GM10847 (cell line): ENCODE data around the gene KRT40.

Experiments used
- POLR2A ChIP-seq: IDR thresholded peaks from 2 replicates; pipeline ENCODE4 v1.6.1; 2011; ENCODE audit not compliant: insufficient read length; ENCODE audit errors: extremely low read depth

KRT40 gene

DNA sequence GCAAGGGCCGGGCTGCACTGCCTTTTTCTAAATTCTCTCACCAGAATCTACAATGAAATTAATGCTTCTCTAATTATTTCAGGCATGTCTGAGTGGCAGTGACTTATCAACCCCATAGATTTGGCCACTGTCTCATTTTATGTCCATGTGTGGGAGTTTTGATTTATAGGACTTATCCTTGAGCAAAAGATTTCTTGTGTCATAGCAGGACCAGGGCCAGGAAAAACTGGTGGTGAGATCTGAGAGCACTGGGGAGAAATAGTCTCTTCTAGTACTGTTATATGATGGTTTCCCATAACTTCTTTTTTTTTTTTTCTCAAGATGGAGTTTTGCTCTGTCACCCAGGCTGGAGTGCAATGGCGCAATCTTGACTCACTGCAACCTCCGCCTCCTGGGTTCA lies 45.1 kb downstream of the KRT40 start:
- TF ChIP-seq POLR2A: no peak

DNA sequence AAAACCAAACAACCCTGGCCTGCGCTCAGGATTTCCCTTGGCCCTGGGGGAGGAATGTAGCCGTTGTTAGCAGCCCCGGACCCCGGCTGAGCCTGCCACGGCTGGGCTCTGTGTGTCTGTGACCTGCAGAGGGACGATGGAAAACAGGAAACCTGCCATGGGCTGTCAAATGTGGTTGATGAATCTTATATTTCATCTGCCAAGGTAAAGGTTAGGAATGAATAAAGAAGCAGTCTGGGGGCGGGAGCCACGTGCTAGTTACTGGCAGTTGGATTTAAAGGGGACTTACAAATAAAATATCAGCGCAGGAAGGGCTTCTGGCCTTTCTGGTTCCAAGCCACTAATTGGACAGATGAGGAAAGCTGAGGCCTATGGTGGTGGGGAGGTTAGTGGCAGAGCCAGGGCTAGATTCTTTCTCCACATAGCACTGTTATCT lies 46.7 kb downstream of the KRT40 start, which contains the start of gene KRT23:
Gene KRT23 (minus strand): TSS at position 263 of the 436 bp plus-strand sequence. CDS start 1,043 bp downstream, outside the sequence.
- no peak for TF ChIP-seq POLR2A

DNA sequence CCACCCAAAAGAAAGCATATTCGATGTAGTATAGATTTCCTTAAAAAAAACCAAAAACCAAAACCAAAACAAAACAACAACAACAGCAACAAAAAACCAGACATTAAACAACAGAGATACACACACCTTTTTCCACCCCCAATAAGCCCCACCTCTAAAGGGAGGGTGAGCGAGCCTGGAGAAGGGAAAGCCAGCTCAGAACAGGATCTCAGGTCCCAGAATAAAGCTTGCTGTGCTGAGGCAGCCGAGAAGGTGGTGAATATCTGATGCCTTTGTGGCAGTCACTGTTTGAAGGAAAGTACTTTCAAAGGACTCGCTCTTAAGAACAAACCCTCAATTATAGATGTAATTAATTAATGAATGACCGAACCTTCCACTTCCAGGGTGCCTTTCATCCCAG lies 47.1 kb downstream of the KRT40 start:
- TF ChIP-seq POLR2A: no peak

GRCh38 chr17:40936437-40936971 lies 47.6 kb downstream of the KRT40 start:
- no peak for TF ChIP-seq POLR2A

DNA sequence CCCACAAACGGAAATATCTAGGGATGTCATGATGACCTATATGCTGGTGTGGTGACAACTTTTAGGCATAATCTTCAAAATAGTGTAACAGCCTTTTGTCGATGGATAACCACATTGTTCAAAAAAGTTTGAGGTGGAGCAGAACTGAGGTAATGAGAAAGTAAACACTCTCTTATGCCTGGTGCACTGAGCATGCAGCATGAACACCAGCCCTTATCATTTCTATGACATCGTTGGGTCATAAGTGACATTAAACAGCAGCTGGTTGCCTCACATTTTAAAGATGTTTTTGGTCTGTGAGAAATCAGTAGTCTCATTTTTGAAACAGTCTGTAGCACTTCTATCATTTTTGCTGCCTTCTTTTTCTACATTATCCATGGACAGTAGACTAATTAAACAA lies 48.5 kb downstream of the KRT40 start:
- TF ChIP-seq POLR2A: no peak

DNA sequence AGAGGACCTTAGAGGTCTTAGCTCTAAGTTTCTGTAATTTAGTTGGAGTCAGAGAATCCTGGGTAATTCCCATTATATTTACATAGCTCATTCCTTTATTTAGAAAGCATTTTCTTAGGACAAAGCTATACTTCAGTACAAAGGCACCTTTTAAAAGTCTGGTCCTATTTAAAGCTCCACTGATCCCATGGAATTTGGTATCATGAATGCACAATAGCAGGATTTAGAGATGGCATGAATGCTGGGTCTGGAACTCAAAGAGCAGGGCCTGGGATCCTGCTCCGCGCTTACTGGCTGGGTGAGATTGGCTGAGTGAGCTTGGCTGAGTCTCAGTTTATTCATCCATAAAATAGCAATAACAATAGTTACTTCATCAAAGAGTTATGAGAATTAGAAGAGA lies 51.5 kb downstream of the KRT40 start:
- no peak for TF ChIP-seq POLR2A

- TF ChIP-seq POLR2A: no peak
These were observed 52.8 kb downstream of the KRT40 start for GRCh38 chr17:40931311-40931710.
